IMR-90 (cell line): Measurements from ENCODE around the gene GAS6. TPM values are rescaled to one million over a fixed set of nuclear protein-coding genes. Genes with fewer than 3 reads are reported as not detected.

Experiments
- ATAC-seq: fragments of 200-7000 bp; cut with Tn5 transposase; 2 replicates; pipeline ENCODE4 v1.9.1; 2020; ENCODE audit warnings: low read depth, mild to moderate bottlenecking, moderate library complexity
- BruUV-seq: library from RNA; stranded (reverse); fragments of 400-500 nt; replicated peaks from 2 replicates; lab custom pipeline; 2021; lab: Mats Ljungman, UMichigan
- CTCF ChIA-PET: fragments of 300-600 bp; formaldehyde crosslinking; extraction: SDS; loops from one replicate; lab custom pipeline; 2021; ENCODE audit warnings: antibody characterized with exemption; lab: Yijun Ruan, JAX
- POLR2A ChIA-PET: fragments of 300-600 bp; sonication (Branson Sonifier 250); formaldehyde crosslinking; loops from one replicate; lab custom pipeline; 2022; ENCODE audit warnings: antibody characterized with exemption; ENCODE audit not compliant: unreplicated experiment; lab: Charles Lee
- DNase-seq: peaks from one replicate; pipeline ENCODE4 v3.0.0; 2013
- H2AFZ ChIP-seq: replicated peaks from 2 replicates; pipeline ENCODE3; 2013; ENCODE audit warnings: low read length, mild to moderate bottlenecking; ENCODE audit not compliant: poor library complexity
- H2AK5ac ChIP-seq: 2 replicates; pipeline ENCODE4 v1.6.1; 2013; ENCODE audit warnings: low read depth, low read length, inconsistent platforms
- H2AK9ac ChIP-seq: replicated peaks from 2 replicates; pipeline ENCODE3; 2013; ENCODE audit warnings: mild to moderate bottlenecking, low read depth, low read length, moderate library complexity; ENCODE audit not compliant: poor library complexity
- H2BK120ac ChIP-seq: 2 replicates; pipeline ENCODE4 v1.6.1; 2013; ENCODE audit warnings: low read depth, low read length, inconsistent platforms
- H2BK15ac ChIP-seq: 3 replicates; pipeline ENCODE4 v1.6.1; 2013; ENCODE audit warnings: low read depth, low read length, inconsistent platforms
- H2BK20ac ChIP-seq: 2 replicates; pipeline ENCODE4 v1.6.1; 2013; ENCODE audit warnings: low read depth, mild to moderate bottlenecking, inconsistent platforms, low read length, moderate library complexity
- H2BK5ac ChIP-seq: 2 replicates; pipeline ENCODE4 v1.6.1; 2013; ENCODE audit warnings: mild to moderate bottlenecking, low read depth, low read length, inconsistent platforms; ENCODE audit not compliant: poor library complexity, severe bottlenecking
- H3K14ac ChIP-seq: replicated peaks from 2 replicates; pipeline ENCODE4 v1.6.1; 2013; ENCODE audit warnings: low read depth, low read length, inconsistent platforms
- H3K18ac ChIP-seq: 2 replicates; pipeline ENCODE4 v1.6.1; 2013; ENCODE audit warnings: low read depth, low read length, control low read depth
- H3K23ac ChIP-seq: 2 replicates; pipeline ENCODE4 v1.6.1; 2013; ENCODE audit warnings: low read depth, low read length, inconsistent platforms
- H3K27ac ChIP-seq: 2 replicates; pipeline ENCODE4 v1.5.1; 2013; ENCODE audit warnings: mild to moderate bottlenecking, control low read depth, low read length; ENCODE audit not compliant: insufficient read depth
- H3K27me3 ChIP-seq: 2 replicates; pipeline ENCODE4 v1.6.1; 2013; ENCODE audit warnings: low read length; ENCODE audit not compliant: control insufficient read depth, insufficient read depth
- H3K36me3 ChIP-seq: 2 replicates; pipeline ENCODE4 v1.6.1; 2013; ENCODE audit warnings: low read length, mixed read lengths; ENCODE audit not compliant: control insufficient read depth, insufficient read depth
- H3K4ac ChIP-seq: 2 replicates; pipeline ENCODE4 v1.6.1; 2013; ENCODE audit warnings: low read depth, low read length, inconsistent platforms
- H3K4me1 ChIP-seq: 2 replicates; pipeline ENCODE4 v1.6.1; 2013; ENCODE audit warnings: low read length, mixed read lengths; ENCODE audit not compliant: control insufficient read depth, insufficient read depth
- H3K4me2 ChIP-seq: 2 replicates; pipeline ENCODE4 v1.6.1; 2013; ENCODE audit warnings: low read depth, mild to moderate bottlenecking, control low read depth, low read length, moderate library complexity
- H3K4me3 ChIP-seq: 2 replicates; pipeline ENCODE4 v1.5.1; 2013; ENCODE audit warnings: low read depth, mild to moderate bottlenecking, control low read depth, low read length, moderate library complexity; ENCODE audit not compliant: insufficient read depth
- H3K56ac ChIP-seq: 2 replicates; pipeline ENCODE4 v1.6.1; 2013; ENCODE audit warnings: low read length, inconsistent platforms; ENCODE audit not compliant: insufficient read depth; ENCODE audit errors: extremely low read depth
- H3K79me1 ChIP-seq, 2 experiments: 2 replicates each; pipeline ENCODE4 v1.6.1; 2013; ENCODE audit warnings: low read length in 2 of 2, inconsistent platforms in 1 of 2, low read depth in 1 of 2
- H3K9ac ChIP-seq: 2 replicates; pipeline ENCODE4 v1.6.1; 2013; ENCODE audit warnings: low read depth, low read length, control low read depth
- H3K9me1 ChIP-seq: 2 replicates; pipeline ENCODE4 v1.6.1; 2013; ENCODE audit warnings: low read length, inconsistent platforms; ENCODE audit not compliant: insufficient read depth
- H3K9me3 ChIP-seq: 2 replicates; pipeline ENCODE4 v1.6.1; 2013; ENCODE audit warnings: low read length; ENCODE audit not compliant: control insufficient read depth, insufficient read depth
- H4K20me1 ChIP-seq: 2 replicates; pipeline ENCODE4 v1.6.1; 2013; ENCODE audit warnings: low read length, inconsistent platforms; ENCODE audit not compliant: insufficient read depth
- H4K5ac ChIP-seq: 2 replicates; pipeline ENCODE4 v1.6.1; 2013; ENCODE audit warnings: mild to moderate bottlenecking, low read depth, low read length, control low read depth
- H4K8ac ChIP-seq, 2 experiments: 2 replicates each; pipeline ENCODE4 v1.6.1; 2013; ENCODE audit warnings: low read depth in 2 of 2, low read length in 2 of 2, control low read depth in 1 of 2, inconsistent platforms in 1 of 2
- H4K91ac ChIP-seq: 2 replicates; pipeline ENCODE4 v1.6.1; 2013; ENCODE audit warnings: low read depth, low read length, inconsistent platforms; ENCODE audit not compliant: insufficient read depth
- BHLHE40 ChIP-seq: fragments of 150-350 bp; IDR thresholded peaks from 2 replicates; pipeline ENCODE4 v1.6.1; 2016; ENCODE audit warnings: mild to moderate bottlenecking, low read depth, low read length
- CEBPB ChIP-seq: IDR thresholded peaks from 2 replicates; pipeline ENCODE4 v1.6.1; 2012; ENCODE audit warnings: low read depth, low read length, improper control_type of control experiment
- FOS ChIP-seq: fragments of 150-350 bp; IDR thresholded peaks from 2 replicates; pipeline ENCODE4 v1.6.1; 2016; ENCODE audit warnings: low read depth, low read length
- MAZ ChIP-seq: IDR thresholded peaks from 2 replicates; pipeline ENCODE4 v1.6.1; 2012; ENCODE audit warnings: low read depth, mild to moderate bottlenecking, low read length, improper control_type of control experiment, moderate library complexity, borderline replicate concordance
- MXI1 ChIP-seq: IDR thresholded peaks from 2 replicates; pipeline ENCODE4 v1.6.1; 2012; ENCODE audit warnings: low read depth, mild to moderate bottlenecking, low read length, moderate library complexity, borderline replicate concordance
- POLR2A ChIP-seq: IDR thresholded peaks from 2 replicates; pipeline ENCODE4 v1.6.1; 2012; ENCODE audit warnings: mild to moderate bottlenecking, low read depth, low read length
- RFX5 ChIP-seq: IDR thresholded peaks from 2 replicates; pipeline ENCODE4 v1.8.0; 2012; ENCODE audit warnings: low read depth, mild to moderate bottlenecking, low read length, moderate library complexity
- SMC3 ChIP-seq: fragments of 150-350 bp; IDR thresholded peaks from 2 replicates; pipeline ENCODE4 v1.6.1; 2016; ENCODE audit warnings: low read depth, mild to moderate bottlenecking, antibody characterized with exemption, low read length, moderate library complexity
- WGBS, 2 experiments: methylation state at CpG; one replicate each; pipeline versions ENCODE4 v1.1.5 to v1.1.7; 2013; ENCODE audit warnings: missing lambda C conversion rate in 2 of 2; ENCODE audit not compliant: insufficient read length in 1 of 2; ENCODE audit errors: extremely low coverage in 2 of 2; 5-methylcytosine and 5-hydroxymethylcytosine counted together
- dilution Hi-C: fragments of 300-500 bp; cut with HindIII; formaldehyde crosslinking; loops from one replicate; pipeline ENCODE4 v1.14.3; 2018; ENCODE audit warnings: low sequenced_read_pairs; ENCODE audit not compliant: unreplicated experiment
- in situ Hi-C: fragments of 300-500 bp; cut with MboI; formaldehyde crosslinking; loops from 3 replicates; pipeline ENCODE4 v1.14.3; 2019; ENCODE audit warnings: low sequenced_read_pairs, inconsistent platforms, mixed read lengths
- intact Hi-C: fragments of 100-400 bp; cut with micrococcal nuclease; formaldehyde crosslinking; loops from 2 replicates; pipeline ENCODE4 v1.10.0; 2022
- polyA plus RNA-seq, 3 experiments: library from polyadenylated mRNA; depleted of rRNA; stranded (reverse); fragments of >200 nt; gene quantifications; 2 replicates each; pipeline ENCODE4 v1.2.3, GENCODE V29; 2012; ENCODE audit warnings: low replicate concordance in 1 of 3
- total RNA-seq: library from RNA; depleted of rRNA; stranded (reverse); fragments of >200 nt; gene quantifications from 2 replicates; pipeline ENCODE4 v1.2.3, GENCODE V29; 2012
- TF ChIP-seq, protein P1 (sequence below): fragments of 150-350 bp; IDR thresholded peaks from 2 replicates; pipeline ENCODE4 v1.6.1; 2016; ENCODE audit warnings: low read depth, mild to moderate bottlenecking, low read length, moderate library complexity, borderline replicate concordance
- TF ChIP-seq, protein P2 (sequence below): conservative IDR thresholded peaks from 2 replicates; pipeline ENCODE4 v1.5.1; 2012; ENCODE audit warnings: mild to moderate bottlenecking, low read depth, low read length, improper control_type of control experiment

GAS6 gene
- total and polyA plus RNA-seq, 2 of the 4 experiments (the other 2 are of a cell fraction) = 220 to 823 TPM

DNA sequence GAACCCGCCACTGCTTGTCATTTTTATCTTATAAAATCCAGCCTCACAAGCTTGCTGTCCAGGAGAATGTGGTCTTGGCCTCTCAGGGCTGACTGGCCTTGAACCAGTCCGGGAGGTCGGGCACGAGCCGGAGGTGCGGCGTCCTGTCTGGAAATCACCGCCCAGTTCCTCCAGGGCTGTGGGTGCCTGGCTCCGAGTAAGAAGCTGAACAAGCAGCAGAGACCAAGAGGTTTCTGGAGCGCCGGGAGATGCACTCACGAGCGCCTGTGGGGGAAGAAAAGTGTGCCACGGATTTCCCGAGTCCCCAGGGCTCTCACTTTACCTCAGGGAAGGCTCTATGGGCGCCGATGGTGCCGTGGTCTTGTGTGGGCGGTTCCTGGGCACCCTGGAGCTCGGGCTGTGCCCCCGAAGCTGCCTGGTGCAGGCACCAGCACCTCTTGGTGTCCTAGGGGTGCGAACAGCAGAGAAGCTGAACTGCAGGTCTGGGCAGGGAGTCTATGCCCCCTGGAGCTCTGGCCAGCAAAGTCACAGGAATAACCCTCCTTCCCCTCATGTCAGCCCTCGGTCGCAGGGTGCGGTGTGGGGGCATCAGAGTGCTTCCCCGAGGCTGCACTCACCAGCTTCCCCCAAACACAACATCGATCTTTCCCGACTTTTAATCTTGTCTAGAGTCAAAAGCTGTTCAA, 50.0 kb downstream of the GAS6 start:
- no peak overlapping the region for H3K18ac ChIP-seq
- peaks cover 13% of the 10 kb centered on the region for H3K4me1 ChIP-seq
- H3K4me2 ChIP-seq = no peak overlapping the region
- peaks cover 8% of the 10 kb centered on the region for H3K9me1 ChIP-seq
- no peak overlapping the region for H3K27ac ChIP-seq
- no peak overlapping the region for H3K9ac ChIP-seq
- peak overlapping the region; percentile 88; the same call in 1 of the 2 replicates for H3K23ac ChIP-seq
- H4K5ac ChIP-seq = no peak overlapping the region
- peak overlapping the region; percentile 71 for H2AK5ac ChIP-seq
- no peak overlapping the region for H2BK5ac ChIP-seq
- H3K4ac ChIP-seq = peak overlapping the region; percentile 76
- H3K79me1 ChIP-seq = peaks cover 0 to 36% of the 10 kb centered on the region in 2 experiments; a peak in 2 of 4 replicates
- intact Hi-C loops (loop anchor here (10.0 kb wide), 1 partner anchor 211 kb away; no protein-coding TSS in a partner anchor), in situ Hi-C loops (no loop called here), dilution Hi-C loops (no loop called here)
- H3K36me3 ChIP-seq = peaks cover 2% of the 10 kb centered on the region
- peak overlapping the region; percentile 32 for H2BK120ac ChIP-seq
- no TSS peak for BruUV-seq
- no peak overlapping the region for H3K4me3 ChIP-seq
- peak overlapping the region; percentile 43; the same call in 1 of the 3 replicates for H2BK15ac ChIP-seq
- 73% methylated on average over 8 of the region's 28 CpGs; no CpG with 5 or more reads in 1 of the 2 experiments for WGBS, 2 experiments
- H4K8ac ChIP-seq = peak overlapping the region in 1 of 2 experiments; percentile 29; a peak in 1 of 4 replicates
- H3K9me3 ChIP-seq = peaks cover 5% of the 10 kb centered on the region
- H2BK20ac ChIP-seq = peak overlapping the region; percentile 82; the same call in 1 of the 2 replicates
- H4K20me1 ChIP-seq = peaks cover 24% of the 10 kb centered on the region
- TF ChIP-seq, protein P1, sequence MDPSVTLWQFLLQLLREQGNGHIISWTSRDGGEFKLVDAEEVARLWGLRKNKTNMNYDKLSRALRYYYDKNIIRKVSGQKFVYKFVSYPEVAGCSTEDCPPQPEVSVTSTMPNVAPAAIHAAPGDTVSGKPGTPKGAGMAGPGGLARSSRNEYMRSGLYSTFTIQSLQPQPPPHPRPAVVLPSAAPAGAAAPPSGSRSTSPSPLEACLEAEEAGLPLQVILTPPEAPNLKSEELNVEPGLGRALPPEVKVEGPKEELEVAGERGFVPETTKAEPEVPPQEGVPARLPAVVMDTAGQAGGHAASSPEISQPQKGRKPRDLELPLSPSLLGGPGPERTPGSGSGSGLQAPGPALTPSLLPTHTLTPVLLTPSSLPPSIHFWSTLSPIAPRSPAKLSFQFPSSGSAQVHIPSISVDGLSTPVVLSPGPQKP = no peak
- TF ChIP-seq POLR2A (no peak), BHLHE40 (no peak), SMC3 (no peak), MAZ (no peak), MXI1 (no peak), FOS (no peak), CEBPB (no peak), RFX5 (no peak)
- TF ChIP-seq, protein P2, sequence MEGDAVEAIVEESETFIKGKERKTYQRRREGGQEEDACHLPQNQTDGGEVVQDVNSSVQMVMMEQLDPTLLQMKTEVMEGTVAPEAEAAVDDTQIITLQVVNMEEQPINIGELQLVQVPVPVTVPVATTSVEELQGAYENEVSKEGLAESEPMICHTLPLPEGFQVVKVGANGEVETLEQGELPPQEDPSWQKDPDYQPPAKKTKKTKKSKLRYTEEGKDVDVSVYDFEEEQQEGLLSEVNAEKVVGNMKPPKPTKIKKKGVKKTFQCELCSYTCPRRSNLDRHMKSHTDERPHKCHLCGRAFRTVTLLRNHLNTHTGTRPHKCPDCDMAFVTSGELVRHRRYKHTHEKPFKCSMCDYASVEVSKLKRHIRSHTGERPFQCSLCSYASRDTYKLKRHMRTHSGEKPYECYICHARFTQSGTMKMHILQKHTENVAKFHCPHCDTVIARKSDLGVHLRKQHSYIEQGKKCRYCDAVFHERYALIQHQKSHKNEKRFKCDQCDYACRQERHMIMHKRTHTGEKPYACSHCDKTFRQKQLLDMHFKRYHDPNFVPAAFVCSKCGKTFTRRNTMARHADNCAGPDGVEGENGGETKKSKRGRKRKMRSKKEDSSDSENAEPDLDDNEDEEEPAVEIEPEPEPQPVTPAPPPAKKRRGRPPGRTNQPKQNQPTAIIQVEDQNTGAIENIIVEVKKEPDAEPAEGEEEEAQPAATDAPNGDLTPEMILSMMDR = no peak
- H3K14ac ChIP-seq = no peak overlapping the region; the same call in 1 of the 2 replicates
- ChIA-PET CTCF (interaction anchor here (0.9 kb wide), 1 partner anchor 11 kb away, joined by 4 read pairs; no protein-coding TSS in a partner anchor), POLR2A (no interaction called here)
- no peaks in the 10 kb centered on the region for H3K27me3 ChIP-seq
- H4K91ac ChIP-seq = peak overlapping the region; percentile 15; the same call in 1 of the 2 replicates
- DNase-seq = no peak
- H2AFZ ChIP-seq = no peak overlapping the region
- H3K56ac ChIP-seq = no peak overlapping the region
- no peak for ATAC-seq
- peak overlapping the region; percentile 57 for H2AK9ac ChIP-seq
